GM19455 (cell line): ENCODE measurements around the gene SLC4A5.

ENCODE experiments used
- ATAC-seq: cut with Tn5 transposase; IDR thresholded peaks from one replicate; pipeline ENCODE4 v1.9.1; 2021; ENCODE audit not compliant: unreplicated experiment

SLC4A5 gene

DNA sequence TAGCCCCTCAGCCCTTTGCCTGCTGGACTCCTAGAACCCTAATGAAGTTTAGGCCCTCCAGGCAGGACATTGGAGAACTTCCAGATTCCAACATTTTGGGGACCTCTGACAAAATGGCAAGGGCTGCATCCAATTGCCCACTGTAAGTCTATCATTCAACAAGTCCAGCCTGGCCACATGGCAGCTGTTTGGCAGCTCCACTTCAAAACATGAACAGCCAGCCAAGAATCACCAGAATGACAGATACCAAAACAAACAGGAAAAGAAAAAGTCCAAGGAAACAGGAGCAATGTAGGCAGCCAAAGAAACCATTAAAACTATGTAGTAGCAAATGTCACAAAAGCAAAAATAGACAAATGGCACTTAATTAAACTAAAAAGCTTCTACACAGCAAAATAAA is 25.5 kb downstream of the SLC4A5 start:
- ATAC-seq, result no peak

DNA sequence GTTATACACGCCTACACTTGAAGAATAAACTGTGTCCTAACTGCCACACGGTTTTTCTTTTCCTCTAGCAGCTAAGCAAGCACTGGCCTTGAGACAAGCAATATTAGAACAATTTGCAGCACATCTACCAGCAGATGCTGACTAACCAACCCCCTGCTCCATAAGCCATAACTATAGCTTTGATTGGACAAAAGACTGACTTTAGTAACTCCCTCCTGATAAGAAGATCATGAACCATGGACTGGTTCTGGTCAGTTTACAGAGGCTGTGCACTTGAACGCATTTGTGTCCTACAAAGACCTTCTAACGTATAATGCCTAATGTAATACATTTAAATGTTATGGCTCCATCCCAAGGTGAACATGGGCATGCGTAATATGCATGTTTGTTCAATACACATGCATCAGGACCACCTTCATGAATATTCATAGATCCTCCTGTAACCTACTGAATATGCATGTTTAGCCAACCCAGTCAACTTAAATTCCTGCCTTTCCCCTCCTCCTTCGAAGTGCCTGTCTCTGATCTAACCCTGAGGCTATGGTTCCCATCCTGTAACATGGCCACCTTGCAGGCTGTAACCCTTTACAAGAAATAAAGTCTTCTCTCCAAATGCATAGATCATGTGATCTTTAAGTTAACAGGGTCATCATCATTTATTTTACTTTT is 26.5 kb downstream of the SLC4A5 start:
- ATAC-seq, result no peak

DNA sequence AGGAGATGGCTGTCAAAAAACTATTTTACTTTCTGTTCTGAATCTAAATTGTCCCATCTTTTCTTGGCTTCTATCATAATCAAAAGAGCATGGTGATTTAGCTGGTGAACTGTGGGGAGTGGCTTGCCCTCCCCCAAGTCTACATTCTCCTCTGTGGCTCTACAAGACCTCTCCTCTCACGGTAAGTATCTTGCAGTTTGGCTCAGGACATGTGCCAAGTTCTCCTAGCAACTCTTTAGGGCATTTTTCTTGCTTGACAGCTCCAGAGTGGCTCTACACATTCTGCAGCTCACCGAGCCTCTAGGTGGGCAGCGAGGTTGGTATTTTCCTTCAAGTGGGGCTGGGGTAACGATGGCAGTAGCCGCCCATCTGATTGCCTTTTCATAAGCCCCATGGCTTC is 29.1 kb downstream of the SLC4A5 start:
- ATAC-seq, result no peak

DNA sequence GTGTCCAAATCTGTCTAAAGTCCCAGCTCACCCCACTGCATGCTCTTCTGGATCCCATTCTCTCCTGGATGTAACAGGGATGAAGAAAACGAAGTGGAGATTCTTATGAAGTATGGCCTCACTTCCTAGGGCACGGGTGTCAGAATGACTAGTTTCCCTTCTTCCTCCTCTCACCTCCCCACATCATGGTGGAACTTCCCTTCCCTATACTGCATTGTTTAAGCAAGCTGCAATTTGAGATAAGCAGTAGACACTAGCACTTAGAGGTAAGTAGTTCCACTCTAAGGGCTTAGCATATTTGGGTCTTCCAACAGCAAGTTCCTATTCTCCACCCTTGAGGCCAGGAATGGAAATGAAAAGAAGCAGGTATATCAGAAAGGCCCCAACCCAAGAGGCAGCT is 29.7 kb downstream of the SLC4A5 start:
- no peak for ATAC-seq

DNA sequence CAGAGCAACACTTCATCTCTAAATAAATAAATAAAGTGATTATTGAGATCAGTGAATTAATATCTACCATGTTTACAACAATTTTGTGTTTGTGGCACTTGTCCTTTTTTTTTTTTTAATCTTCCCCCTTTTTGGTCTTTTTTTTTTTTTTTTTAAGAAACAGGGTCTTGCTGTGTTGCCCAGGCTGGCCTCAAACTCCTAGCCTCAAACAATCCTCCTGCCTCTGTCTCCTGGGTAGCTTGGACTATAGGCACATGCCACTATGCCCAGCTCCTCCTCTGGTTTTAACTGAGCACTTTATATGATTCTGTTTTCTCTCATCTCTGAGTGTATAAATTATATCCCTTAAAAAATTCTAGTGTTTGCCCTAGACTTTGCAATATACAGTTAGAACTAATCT is 30.3 kb downstream of the SLC4A5 start:
- no peak for ATAC-seq

DNA sequence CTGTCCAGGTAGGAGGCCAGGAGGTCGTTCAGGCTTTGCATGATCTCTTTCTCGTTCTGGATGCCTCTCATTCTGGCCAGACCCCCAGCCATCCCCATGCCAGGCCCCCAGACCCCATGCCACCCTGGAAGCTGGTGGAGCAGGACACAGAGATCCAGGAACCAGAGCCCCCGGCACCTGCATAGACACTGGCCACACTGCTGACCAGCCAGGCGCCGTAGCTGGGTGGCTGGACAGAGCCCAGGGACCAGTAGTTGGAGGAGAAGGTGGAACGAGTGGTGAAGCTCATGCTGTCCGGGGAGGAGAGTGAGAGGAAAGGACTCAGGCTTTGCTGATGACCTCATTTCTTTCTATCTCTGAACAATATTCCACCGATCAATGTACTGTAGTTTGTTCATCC is 35.5 kb downstream of the SLC4A5 start:
- ATAC-seq, result no peak

DNA sequence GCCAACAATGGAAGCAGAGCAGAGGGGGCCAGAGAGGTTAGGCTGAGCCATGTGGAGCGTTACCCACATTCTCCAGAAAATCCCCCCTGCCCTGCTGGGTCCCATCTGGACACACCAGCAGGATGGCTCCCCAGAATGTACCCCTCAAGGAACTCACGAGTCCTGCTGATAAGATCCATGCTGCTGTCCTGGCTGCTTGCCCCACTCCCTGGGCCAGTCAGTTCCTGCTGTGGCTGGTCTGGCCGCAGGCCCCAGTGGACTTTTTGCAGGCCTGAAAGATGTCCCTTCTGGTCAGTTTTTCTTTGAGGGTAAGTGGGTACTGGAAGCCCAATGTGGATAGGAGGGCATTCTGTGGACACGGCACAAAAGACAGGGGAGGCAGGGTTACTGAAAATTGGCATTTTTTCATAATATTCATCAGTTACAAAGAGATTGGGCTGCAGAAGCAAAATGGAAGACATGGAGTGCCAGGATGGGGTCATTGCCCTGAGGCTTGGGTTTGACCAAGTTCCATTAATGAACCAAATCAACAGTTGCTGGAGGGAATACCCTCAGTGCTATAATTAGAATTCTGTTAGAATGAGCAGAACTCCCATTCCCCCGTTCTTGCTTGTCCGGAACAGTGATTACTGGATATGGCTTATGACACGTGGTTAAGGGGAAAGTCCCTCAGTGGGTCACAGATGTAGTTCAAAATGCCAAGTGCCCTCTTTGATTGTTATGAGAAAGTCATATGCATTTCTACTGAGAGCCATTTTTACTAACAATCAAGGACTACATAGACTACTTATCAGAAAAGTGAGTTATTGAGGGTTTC is 38.7 kb downstream of the SLC4A5 start:
- no peak for ATAC-seq

DNA sequence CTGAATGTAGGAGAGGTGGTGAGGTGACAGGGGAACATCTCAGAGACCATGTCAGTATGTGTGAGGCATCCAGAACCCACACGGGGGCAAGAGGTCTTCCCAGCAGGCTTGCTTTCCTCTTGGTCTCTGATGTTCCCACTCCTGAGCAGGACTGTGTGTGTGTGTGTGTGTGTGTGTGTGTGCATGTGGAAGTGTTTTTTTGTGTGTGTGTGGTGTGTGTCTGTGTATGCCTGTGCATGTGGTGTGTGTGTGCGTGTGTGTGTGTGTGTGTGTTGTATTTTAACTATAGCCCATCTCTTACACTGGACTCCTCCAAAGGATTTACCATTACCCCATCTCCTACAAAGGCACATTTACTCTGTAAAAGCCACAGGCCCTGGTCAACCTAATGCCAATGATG is 40.4 kb downstream of the SLC4A5 start:
- no peak for ATAC-seq

DNA sequence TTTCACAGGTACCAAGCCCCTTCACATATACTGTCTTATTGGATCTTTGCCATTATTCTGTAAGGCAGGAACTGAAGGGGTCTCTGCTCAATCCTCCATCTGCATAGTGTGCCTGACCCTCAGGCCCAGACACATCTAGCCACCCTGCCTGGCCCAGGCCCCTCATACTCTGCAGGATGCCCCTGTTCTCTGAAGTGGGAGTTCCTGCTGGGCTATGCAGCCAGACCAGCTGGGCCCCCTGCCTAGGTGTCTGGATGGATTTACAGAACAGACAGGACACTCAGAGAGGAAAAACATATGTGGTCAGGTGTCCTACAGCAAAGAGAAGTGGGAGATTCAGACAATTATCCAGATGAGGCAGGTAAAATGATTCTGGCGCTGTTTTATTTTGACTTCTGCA is 42.0 kb downstream of the SLC4A5 start:
- no peak for ATAC-seq

DNA sequence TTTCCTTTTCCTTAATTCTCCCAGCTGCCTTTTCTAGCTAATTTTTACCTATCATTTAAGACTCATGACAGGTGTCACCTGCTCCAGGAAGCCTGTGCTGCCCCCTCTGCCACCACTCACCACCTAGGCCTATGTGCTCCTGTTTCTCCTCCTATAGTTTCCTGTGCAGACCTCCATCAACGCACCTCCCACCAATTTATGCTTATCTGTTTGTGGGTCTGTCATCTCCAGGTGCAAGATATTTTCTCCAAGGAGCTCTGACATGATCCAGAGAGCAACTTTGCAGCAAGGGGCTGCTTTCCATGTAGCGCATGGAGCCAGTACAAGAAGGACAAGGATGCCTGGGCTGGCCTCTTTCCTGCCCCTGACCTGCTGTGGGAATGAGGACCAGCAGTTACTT is 42.7 kb downstream of the SLC4A5 start:
- ATAC-seq, result no peak

DNA sequence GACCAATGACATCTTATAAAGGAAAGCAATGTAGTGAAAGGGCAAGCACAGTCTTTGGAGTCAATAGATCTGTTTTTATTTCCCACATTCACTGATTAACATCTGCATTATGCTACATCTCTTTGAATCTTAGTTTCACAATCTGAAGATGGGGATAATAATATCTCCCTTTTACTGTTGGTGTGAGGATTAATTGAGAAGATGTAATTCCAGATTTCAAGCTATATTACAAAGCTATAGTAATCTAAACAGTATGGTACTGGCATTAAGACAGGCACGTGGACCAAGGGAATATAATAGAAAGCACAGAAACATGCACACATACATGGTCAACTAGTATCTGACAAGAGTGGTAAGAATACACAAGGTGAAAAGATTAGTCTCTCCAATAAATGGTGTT is 45.3 kb downstream of the SLC4A5 start:
- ATAC-seq, result no peak

DNA sequence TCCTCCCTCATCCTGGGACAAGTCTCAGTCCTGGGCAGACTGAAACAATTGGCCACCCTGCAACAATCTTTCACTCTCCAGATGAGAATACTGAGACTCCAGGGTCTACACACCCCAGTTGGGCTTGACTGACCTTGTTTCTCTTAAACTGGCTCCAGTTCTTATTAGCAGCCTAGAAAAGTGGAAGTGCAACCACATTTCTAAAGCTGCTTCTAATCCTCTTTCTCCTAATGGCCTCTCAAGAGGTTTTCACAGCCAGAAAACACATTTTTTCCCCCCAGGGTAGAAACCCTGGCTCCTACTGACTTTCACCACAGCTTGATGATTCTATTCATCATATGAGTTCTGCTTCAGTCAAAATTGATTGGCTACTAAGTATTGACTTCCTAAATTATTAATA is 45.8 kb downstream of the SLC4A5 start:
- ATAC-seq, result no peak

DNA sequence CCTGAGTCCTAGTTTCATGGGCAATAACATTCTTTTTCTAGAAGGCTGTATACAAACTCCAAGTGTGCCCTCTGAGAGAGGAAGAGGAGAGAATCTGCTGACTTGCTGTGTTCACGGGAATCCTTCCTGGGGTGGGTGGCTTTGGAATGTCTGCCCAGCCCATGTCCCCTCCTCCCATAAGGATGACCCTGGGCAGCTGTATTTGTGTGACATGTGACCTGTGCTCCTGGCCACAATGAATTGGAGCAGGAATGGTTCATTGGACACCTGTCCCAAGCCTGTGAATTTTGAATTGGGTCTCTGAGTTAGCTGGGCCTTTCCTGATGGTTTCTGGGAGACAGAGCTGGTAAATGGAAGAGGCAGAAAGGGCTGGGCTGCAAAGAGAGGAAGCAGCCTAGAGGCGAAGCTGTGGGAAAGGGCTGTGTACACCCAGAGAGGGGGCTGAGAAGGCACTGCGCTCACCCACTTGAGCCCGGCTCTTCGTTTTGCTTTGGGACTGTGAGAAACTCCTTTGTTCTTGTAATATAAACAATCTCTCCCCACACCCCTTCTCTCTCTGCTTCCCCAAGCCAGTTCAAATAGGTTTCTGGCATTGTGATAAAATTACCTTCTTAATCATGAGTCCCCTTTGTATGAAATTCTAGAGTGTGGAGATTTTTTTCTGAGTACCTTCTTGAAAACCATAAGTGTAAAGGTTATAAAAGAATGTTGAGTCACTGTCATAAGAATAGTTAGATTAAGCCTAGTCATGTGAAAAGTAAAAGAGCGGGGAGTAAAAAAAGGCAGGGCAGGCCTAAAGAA is 49.8 kb downstream of the SLC4A5 start:
- ATAC-seq, result no peak

DNA sequence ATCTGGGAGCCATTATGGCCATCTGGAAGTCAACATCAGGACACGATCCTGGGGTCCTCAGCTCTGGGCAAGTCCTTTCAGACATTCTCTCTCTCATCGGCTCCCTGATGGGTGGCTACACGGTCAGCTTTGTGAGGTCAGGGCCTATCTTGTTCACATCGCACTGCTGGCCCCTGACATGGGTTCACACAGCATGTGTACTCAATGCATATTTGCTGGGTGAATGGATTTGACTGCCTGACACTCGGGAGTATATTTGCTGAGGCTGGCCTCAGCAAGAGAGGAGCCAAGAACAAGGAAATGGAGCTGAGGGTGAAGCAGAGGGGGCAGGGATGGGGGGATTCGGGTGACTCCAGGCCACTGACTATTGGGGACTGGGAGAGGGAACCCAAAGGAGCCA is 50.5 kb downstream of the SLC4A5 start:
- no peak for ATAC-seq

DNA sequence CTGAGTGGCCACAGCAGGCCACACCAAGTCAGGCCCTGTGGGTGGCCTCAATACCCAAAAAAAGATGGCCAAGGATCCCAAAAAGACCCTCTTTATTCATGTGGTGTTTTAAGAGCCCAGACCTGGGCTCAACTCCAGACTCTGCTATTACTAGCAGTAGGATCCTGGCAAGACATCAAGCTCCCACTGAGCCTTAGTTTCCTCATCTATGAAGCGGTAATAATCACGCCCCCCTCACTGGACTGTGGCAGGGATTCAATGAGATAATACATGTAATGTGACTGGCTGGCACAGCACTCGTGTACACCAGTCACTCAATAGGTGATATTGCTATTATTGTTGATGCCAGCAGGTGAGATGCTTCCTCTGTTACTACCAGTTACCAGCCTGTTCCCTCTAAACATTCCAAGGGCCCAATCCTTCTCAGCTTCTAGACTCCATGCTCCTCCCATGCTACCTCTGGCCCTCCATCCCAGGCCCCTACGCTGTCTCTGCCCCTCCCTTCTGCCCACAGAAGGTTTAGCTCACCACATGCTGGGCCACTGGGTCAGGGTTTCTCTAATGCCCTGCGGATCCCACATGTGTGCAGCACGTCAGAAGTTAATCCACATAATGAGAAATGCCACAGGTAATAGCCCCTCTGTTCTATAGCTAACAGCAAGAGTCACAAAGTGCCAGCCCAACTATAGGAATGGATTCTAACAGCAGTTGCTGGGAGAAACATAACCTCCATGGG is 51.2 kb downstream of the SLC4A5 start:
- no peak for ATAC-seq

DNA sequence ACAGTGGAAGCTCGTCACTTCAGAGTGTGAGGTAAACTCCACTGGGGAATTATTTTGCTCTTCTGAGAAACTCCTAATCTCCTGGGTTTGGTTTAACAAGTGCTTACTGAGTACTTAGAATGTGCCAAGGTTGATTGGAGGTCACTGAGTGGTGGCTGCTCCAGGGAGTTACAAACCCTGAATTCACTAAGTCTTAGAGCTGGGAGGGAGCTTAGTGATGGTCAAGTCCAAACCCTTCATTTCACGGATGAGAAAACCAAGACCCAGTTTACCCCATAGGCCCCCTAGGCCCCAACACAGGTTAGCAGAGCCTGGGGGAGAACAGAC is 52.0 kb downstream of the SLC4A5 start:
- no peak for ATAC-seq

DNA sequence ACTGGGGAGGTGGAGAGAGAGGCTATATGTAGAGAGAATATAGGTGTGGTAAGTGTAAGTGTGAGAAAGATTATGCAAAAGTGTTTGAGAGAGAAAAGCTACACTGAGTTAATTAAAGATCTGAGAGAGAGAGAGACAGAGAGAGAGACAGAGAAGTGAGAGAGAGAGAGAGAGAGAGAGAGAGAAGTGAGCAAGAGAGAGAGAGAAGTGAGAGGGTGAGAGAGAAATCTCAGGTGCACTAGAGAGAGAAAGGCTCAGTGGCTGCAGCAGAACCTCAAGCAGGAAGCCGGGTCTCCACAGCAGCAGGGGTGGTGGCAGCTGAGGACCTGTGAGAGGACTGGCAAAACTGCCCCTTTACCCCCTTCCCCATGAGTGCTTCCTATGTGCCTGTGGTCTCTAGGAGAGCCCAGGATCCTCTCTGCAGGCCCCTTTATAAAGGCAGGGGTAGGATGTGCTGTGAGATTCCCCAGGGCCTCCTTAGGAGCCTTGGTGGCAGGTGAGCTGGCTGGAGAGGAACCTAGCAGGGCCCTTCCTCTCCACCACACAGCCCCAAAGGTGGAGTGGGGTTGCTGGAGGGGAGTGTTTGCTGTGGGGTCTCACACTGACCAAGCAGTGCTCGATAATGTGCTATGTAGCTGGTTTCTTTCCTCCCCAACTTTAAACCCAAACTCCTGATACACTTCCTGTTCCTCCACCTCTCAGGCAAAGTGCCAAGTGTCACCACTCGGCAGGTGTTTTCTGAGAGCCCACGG is 52.6 kb downstream of the SLC4A5 start:
- ATAC-seq, result peak; percentile 66

DNA sequence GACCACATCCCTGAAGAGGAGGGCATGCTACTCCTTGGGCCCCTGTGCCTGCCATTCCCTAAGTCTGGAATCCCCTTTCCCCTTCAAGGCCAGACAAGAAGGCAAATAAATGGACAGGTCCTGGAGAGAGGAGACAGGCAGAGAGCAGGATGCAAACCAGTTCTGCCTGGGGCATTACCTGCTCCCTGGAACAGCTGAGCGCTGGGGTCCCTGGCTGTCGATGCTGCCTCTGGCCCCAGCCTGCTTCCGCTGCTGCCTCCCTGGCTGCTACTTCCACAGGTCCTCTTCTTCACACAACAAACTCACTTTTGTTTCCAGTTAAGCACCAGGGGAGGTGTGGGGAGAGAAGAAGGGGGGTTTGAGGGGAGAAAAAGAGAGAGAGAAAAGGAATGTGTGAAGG is 53.1 kb downstream of the SLC4A5 start:
- ATAC-seq, result no peak

DNA sequence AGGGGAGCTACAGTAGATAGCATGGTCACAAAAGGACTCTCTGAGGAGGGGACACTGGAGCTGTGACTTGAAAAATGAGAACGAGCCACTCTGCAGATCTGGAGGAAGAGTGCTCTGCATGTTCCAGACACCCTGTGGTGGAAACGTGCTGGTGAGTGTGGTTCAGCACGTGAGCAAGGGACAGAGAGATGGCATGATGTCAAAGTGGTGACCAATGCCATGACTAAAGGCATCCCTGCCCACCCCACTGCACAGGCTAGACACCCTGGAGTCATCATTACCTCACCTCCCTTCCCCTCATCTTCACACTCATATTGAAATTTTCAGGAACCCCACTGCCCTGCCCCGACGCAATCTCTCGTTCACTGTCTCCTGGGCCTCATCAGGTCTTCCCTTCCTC is 56.5 kb downstream of the SLC4A5 start:
- ATAC-seq, result no peak

DNA sequence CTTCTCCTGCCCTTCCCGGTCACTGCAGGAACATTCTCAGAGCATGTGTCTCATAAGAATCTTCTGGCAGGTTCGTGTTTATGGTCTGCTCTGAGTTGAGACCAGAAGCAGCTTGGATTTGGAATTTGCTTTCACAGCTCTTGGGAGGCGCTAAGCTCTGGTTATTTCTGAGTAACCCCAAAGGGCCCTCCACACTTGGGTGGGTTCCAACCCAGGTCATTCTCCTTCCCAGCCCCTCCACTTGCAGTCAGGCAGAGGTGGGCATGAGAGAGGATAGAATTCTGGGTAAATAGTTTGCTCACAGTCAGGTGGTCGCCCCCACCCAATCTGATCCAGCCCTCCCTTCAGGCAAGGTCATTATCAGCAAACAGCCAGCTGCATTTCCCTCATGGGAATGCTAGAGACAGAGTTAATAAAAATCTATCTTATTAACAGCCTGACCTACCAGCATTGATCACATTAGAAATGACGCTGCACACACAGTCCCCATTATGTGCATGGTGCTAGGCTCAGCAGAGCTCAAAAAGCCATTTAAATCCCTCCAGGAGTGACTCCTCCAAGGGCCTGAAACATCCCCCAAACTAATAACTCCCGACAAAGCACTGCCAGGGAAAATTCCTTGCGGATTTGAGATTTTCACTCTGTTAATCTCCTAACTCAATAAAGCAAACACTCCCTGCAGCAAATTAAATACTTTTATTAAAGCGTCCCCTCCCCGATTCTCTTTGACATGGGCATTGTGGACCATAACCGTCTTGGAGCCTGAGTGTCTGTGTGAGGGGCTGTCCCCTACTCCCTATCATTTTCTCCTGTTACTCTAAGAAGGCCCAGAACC is 61.9 kb downstream of the SLC4A5 start:
- ATAC-seq, result no peak
